ENCODE data around the gene COL5A1.

COL5A1 gene

DNA sequence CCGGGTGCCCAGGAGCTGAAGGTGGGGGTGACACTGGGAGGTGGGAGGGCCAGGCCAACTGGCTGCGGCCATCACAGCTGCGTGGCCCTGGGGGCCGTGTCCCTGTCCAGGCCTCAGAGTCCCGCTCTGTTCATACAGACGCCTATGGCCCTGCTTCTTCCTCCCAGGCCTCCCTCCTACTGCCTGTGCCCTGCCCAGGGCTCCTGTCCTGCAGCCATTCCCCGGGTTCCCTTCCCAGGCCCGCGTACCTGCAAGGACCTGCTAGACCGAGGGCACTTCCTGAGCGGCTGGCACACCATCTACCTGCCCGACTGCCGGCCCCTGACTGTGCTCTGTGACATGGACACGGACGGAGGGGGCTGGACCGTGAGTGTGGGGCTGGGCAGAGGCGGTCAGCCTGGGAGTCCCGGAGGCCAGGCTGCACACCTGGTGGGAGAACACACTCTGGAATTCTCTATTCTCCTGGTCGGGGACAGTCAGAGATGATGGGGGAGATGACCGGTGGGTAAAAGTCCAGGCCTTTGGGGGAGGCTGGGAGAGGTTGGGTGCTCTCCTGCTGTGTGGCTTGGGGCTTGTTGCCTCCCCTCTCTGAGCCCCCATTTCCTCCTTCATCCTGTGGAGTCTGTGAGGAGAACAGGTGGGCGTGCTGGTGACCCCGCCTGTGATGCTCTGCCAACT, 243.5 kb downstream of the COL5A1 start:
- TF ChIP-seq, protein P1, sequence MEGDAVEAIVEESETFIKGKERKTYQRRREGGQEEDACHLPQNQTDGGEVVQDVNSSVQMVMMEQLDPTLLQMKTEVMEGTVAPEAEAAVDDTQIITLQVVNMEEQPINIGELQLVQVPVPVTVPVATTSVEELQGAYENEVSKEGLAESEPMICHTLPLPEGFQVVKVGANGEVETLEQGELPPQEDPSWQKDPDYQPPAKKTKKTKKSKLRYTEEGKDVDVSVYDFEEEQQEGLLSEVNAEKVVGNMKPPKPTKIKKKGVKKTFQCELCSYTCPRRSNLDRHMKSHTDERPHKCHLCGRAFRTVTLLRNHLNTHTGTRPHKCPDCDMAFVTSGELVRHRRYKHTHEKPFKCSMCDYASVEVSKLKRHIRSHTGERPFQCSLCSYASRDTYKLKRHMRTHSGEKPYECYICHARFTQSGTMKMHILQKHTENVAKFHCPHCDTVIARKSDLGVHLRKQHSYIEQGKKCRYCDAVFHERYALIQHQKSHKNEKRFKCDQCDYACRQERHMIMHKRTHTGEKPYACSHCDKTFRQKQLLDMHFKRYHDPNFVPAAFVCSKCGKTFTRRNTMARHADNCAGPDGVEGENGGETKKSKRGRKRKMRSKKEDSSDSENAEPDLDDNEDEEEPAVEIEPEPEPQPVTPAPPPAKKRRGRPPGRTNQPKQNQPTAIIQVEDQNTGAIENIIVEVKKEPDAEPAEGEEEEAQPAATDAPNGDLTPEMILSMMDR (IDR thresholded peaks at IDR 0.05; ENCODE audit: borderline replicate concordance, control extremely low read depth, extremely low read depth, insufficient read depth, missing control alignments): no peak
- DNase-seq (ENCODE audit: low spot score): no peak
- in situ Hi-C loops (cut with MboI; ENCODE audit: low sequenced_read_pairs, unreplicated experiment): no loop called here

DNA sequence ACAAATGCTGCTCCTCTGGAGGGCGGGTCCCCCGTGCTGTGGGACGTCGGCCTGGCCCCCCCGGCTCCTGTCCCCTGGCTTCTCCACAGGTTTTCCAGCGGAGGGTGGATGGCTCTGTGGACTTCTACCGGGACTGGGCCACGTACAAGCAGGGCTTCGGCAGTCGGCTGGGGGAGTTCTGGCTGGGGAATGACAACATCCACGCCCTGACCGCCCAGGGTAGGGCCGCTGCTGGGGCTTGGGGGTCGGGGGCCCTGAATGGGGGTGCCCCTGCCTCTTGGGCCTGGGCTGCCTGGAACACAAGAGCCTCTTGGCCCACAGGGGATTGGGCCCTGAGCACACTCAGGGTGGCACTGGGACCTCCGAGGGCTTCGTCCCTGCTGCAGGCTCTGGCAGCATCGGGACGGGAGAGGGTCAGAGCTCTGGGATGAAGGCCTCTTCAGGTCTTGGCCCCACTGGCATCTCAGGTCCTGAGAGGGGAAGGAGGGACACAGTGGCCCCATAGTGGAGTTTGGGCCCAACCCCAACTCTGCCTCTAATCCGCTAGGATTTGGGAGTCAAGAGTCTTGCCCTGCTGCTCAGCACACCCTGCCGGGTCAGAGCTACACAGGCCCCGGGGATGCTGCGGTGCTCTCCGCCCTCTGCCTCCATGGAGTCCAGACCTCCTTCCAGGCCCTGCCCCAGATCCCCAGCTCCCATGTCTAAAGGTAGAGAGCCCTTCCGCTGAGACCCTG, 244.2 kb downstream of the COL5A1 start:
- in situ Hi-C loops (cut with MboI; ENCODE audit: low sequenced_read_pairs, unreplicated experiment): no loop called here
- DNase-seq (ENCODE audit: low spot score): no peak
- TF ChIP-seq, protein P1 (IDR thresholded peaks at IDR 0.05; ENCODE audit: borderline replicate concordance, control extremely low read depth, extremely low read depth, insufficient read depth, missing control alignments): no peak

DNA sequence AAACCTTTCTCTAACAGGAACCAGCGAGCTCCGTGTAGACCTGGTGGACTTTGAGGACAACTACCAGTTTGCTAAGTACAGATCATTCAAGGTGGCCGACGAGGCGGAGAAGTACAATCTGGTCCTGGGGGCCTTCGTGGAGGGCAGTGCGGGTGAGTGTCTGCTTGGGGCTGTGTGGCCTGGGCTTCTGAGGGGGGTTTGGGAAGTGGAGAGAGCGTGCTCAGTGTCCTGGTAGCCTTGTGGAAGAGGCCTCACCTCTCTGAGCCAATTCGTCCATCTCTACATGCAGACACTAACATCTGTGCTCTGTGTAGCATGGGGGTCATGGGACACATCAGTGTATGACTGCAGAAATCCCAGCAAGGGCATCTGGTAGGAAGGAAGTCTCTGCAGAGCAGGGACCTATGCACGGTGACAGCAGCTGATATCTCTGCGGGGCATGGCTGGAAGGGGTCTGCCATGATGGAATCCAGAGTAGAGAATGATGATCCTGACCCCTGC, 244.9 kb downstream of the COL5A1 start:
- DNase-seq (ENCODE audit: low spot score): no peak
- in situ Hi-C loops (cut with MboI; ENCODE audit: low sequenced_read_pairs, unreplicated experiment): no loop called here
- TF ChIP-seq, protein P1 (IDR thresholded peaks at IDR 0.05; ENCODE audit: borderline replicate concordance, control extremely low read depth, extremely low read depth, insufficient read depth, missing control alignments): no peak

DNA sequence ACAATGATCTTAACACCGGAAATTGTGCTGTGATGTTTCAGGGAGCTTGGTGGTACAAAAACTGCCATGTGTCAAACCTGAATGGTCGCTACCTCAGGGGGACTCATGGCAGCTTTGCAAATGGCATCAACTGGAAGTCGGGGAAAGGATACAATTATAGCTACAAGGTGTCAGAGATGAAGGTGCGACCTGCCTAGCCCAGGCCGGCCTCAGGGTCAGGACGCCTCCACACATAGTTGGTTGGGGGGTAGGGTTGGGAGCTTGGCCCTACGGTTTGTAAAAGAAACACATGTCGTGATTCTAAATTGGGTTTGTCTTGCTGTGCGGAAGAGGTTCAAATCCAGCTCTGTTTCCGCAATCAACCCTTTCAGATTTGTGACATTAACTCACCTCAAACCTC, 245.6 kb downstream of the COL5A1 start:
- DNase-seq (ENCODE audit: low spot score): no peak
- in situ Hi-C loops (cut with MboI; ENCODE audit: low sequenced_read_pairs, unreplicated experiment): no loop called here
- TF ChIP-seq, protein P1 (IDR thresholded peaks at IDR 0.05; ENCODE audit: borderline replicate concordance, control extremely low read depth, extremely low read depth, insufficient read depth, missing control alignments): no peak

DNA sequence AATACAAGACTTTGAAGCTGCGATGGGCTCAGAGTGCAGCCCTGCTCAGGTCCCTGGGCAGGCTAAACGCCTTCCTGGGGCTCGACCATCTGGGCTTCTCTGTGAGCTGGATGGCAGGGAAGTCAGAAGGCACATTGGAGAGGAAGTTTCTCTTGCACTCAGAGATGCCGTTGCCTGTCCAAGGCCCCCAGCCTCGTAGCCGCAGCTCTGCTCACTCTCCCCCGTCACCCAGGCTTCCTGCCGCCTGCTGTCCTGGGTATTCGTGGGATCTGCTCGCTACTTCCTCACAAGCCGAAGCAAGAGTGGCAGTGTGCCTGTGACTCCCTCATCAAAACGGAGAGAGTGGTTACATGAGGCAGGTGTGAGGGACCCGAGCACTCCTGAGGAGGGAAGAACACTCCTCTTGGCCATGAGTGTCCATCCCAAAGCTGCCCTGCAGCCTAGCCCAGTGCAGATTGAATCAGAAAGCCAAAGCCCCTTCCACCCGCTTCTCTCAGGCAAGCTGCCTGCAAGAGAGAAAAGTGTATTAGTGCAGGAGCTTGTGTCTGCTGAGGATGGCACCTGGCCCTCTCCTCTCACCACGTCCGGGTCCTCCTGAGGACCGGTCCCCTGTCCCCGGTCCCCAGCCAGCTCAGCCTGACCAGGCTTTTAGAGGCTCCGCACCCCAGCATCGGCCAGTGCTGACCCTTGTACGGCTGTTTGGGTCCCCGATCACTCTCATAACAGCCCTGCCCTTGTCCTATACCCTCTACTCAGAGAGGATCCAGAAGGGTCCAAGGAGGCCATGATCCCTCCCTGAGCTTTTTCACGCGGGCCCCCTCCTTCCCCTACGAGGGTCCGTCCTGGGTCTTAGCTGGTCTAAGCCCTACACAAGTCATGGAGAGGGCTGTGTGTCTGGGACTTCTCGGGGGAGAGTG, 246.3 kb downstream of the COL5A1 start:
- no peak for DNase-seq (ENCODE audit: low spot score)
- in situ Hi-C loops (cut with MboI; ENCODE audit: low sequenced_read_pairs, unreplicated experiment): no loop called here
- TF ChIP-seq, protein P1 (IDR thresholded peaks at IDR 0.05; ENCODE audit: borderline replicate concordance, control extremely low read depth, extremely low read depth, insufficient read depth, missing control alignments): no peak

DNA sequence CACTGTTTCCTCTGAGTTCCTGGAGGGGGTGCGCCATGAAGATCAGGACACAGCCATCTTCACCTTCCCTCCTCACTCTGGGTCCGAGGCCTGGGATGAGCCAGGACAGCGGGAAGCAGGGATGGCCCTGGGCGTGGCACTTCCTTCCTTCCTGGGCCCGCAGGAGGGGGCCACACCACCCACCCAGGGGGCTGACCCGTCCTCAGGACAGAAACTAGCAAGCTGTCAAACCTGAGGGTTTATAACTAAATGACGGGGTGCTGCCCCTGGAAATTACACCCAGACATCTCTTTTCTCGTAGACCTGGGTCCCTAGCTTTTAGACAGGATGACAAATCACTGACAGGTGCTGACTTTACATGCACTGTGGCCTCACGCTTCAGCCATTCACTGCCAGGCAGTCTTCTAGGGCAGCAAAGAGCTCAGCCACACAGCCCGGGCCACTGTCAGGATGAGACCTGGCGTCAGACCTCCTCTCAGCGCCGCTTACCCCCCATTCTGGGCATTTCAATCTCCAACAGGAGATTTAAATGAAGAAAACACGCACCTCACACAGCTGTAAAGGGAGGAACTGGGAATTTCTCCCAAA, 247.1 kb downstream of the COL5A1 start:
- in situ Hi-C loops (cut with MboI; ENCODE audit: low sequenced_read_pairs, unreplicated experiment): no loop called here
- DNase-seq (ENCODE audit: low spot score): no peak
- TF ChIP-seq, protein P1 (IDR thresholded peaks at IDR 0.05; ENCODE audit: borderline replicate concordance, control extremely low read depth, extremely low read depth, insufficient read depth, missing control alignments): no peak

Measured in GM13976 (cell line).